A549 (cell line): ENCODE results near the gene MARVELD2. TPM values are rescaled to one million over a fixed set of nuclear protein-coding genes. Genes with fewer than 3 reads are reported as not detected.
A peak's percentile ranks its signal among the peaks of the same experiment; 100 is the strongest.

Source experiments
- ATAC-seq, 2 experiments: fragments of 200-7000 bp in 1 of 2; fragments of >200 bp in 1 of 2; cut with Nextera tagmentation in 1 of 2; cut with Tn5 transposase in 1 of 2; 3 replicates each; pipeline versions ENCODE4 v1.8.0 to v1.9.1; 2018 to 2020; ENCODE audit warnings: mild to moderate bottlenecking in 1 of 2, moderate library complexity in 1 of 2
- CTCF ChIA-PET: fragments of 300-600 bp; sonication (Branson Sonifier 250); formaldehyde crosslinking; extraction: SDS; loops from one replicate; lab custom pipeline; 2021; ENCODE audit warnings: antibody characterized with exemption, inconsistent platforms; lab: Yijun Ruan, JAX
- POLR2A ChIA-PET: fragments of 350-600 bp; formaldehyde crosslinking; extraction: SDS; loops from one replicate; lab custom pipeline; 2021; ENCODE audit warnings: antibody characterized with exemption, inconsistent platforms; lab: Yijun Ruan, JAX
- DNase-seq, 2 experiments: peaks; one replicate each; pipeline versions ENCODE4 v3.0.0 to v3.0.0-alpha.2; 2011 to 2016; ENCODE audit warnings: low read depth in 1 of 2, low spot score in 1 of 2
- FAIRE-seq: peaks from 2 replicates; lab custom pipeline; 2011; peaks lifted over from hg19 to GRCh38; lab: Jason Lieb, UNC
- H3K27ac ChIP-seq, 2 experiments: fragments of >200 bp; sonication (Bioruptor Twin); formaldehyde crosslinking; 3 replicates each; pipeline ENCODE4 v1.5.1; 2016 to 2017
- H3K4me1 ChIP-seq: fragments of >200 bp; sonication (Bioruptor Twin); formaldehyde crosslinking; 3 replicates; pipeline ENCODE4 v1.6.1; 2016
- H3K4me2 ChIP-seq: fragments of >200 bp; sonication (Bioruptor Twin); formaldehyde crosslinking; 3 replicates; pipeline ENCODE4 v1.6.1; 2016
- H3K4me3 ChIP-seq: fragments of >200 bp; sonication (Bioruptor Twin); formaldehyde crosslinking; 3 replicates; pipeline ENCODE4 v1.5.1; 2016
- H3K9me3 ChIP-seq: fragments of >200 bp; sonication (Bioruptor Twin); formaldehyde crosslinking; 3 replicates; pipeline ENCODE4 v1.6.1; 2016
- BCL3 ChIP-seq: fragments of >200 bp; sonication (Bioruptor Twin); formaldehyde crosslinking; IDR thresholded peaks from 3 replicates; pipeline ENCODE4 v1.6.1; 2016
- BHLHE40 ChIP-seq: IDR thresholded peaks from 2 replicates; pipeline ENCODE4 v1.6.1; 2012; ENCODE audit warnings: low read depth, low read length, inconsistent platforms
- CHD2 ChIP-seq: fragments of 150-350 bp; IDR thresholded peaks from 2 replicates; pipeline ENCODE4 v1.6.1; 2014; ENCODE audit warnings: low read length; ENCODE audit not compliant: partially characterized antibody
- CHD4 ChIP-seq: fragments of 200-600 bp; sonication (generic); IDR thresholded peaks from 2 replicates; pipeline ENCODE4 v1.6.1; 2016; ENCODE audit warnings: antibody characterized with exemption, mild to moderate bottlenecking, borderline replicate concordance
- CTCF ChIP-seq: fragments of >200 bp; sonication (Bioruptor Twin); formaldehyde crosslinking; IDR thresholded peaks from 3 replicates; pipeline ENCODE4 v1.5.1; 2016
- E2F6 ChIP-seq: IDR thresholded peaks from 2 replicates; pipeline ENCODE4 v1.6.1; 2012; ENCODE audit warnings: low read depth, borderline replicate concordance
- EHF ChIP-seq: fragments of 250-450 bp; sonication (Bioruptor Pico); IDR thresholded peaks from 2 replicates; pipeline ENCODE4 v1.5.0; 2020; ENCODE audit warnings: mild to moderate bottlenecking
- HMGXB4 ChIP-seq: fragments of 250-450 bp; sonication (Bioruptor Pico); IDR thresholded peaks from 2 replicates; pipeline ENCODE4 v1.5.0; 2021; ENCODE audit warnings: mild to moderate bottlenecking, moderate library complexity, borderline replicate concordance
- HOXA7 ChIP-seq: fragments of 250-450 bp; sonication (Bioruptor Pico); IDR thresholded peaks from 2 replicates; pipeline ENCODE4 v1.5.0; 2020; ENCODE audit warnings: mild to moderate bottlenecking, moderate library complexity
- JUN ChIP-seq, 2 experiments: fragments of >200 bp; sonication (Bioruptor Twin); formaldehyde crosslinking; IDR thresholded peaks; 2 replicates in 1 of 2; 3 replicates in 1 of 2; pipeline ENCODE4 v1.6.1; 2016 to 2017
- KDM1A ChIP-seq: fragments of 200-600 bp; sonication (generic); IDR thresholded peaks from 2 replicates; pipeline ENCODE4 v1.6.1; 2016; ENCODE audit warnings: low read depth, mild to moderate bottlenecking
- KDM5A ChIP-seq: fragments of 200-600 bp; sonication (generic); IDR thresholded peaks from 2 replicates; pipeline ENCODE4 v1.6.1; 2016; ENCODE audit warnings: antibody characterized with exemption, mild to moderate bottlenecking
- MAFK ChIP-seq: fragments of 450-650 bp; IDR thresholded peaks from 2 replicates; pipeline ENCODE4 v1.6.1; 2014; ENCODE audit not compliant: partially characterized antibody
- MYC ChIP-seq: IDR thresholded peaks from 2 replicates; pipeline ENCODE4 v1.6.1; 2012; ENCODE audit warnings: mild to moderate bottlenecking, inconsistent platforms, low read length, improper control_type of control experiment, borderline replicate concordance
- PHF8 ChIP-seq: fragments of 200-600 bp; sonication (generic); IDR thresholded peaks from 2 replicates; pipeline ENCODE4 v1.6.1; 2016; ENCODE audit warnings: low read depth, mild to moderate bottlenecking, antibody characterized with exemption, moderate library complexity, borderline replicate concordance
- POLR2A ChIP-seq: IDR thresholded peaks from 2 replicates; pipeline ENCODE4 v1.6.1; 2012; ENCODE audit warnings: mild to moderate bottlenecking, low read length
- RAD21 ChIP-seq, 2 experiments: fragments of >200 bp in 1 of 2; sonication (Bioruptor Twin) in 1 of 2; formaldehyde crosslinking in 1 of 2; IDR thresholded peaks in 1 of 2; conservative IDR thresholded peaks in 1 of 2; 2 replicates in 1 of 2; 3 replicates in 1 of 2; pipeline ENCODE4 v1.6.1; 2012 to 2018; ENCODE audit warnings: inconsistent platforms in 1 of 2
- RCOR1 ChIP-seq: fragments of 150-350 bp; IDR thresholded peaks from 2 replicates; pipeline ENCODE4 v1.6.1; 2014; ENCODE audit warnings: antibody characterized with exemption, low read length, low read depth
- RNF2 ChIP-seq: fragments of 200-600 bp; sonication (generic); IDR thresholded peaks from 2 replicates; pipeline ENCODE4 v1.6.1; 2016; ENCODE audit warnings: low read depth, mild to moderate bottlenecking, antibody characterized with exemption, moderate library complexity, borderline replicate concordance
- SMC3 ChIP-seq: fragments of >200 bp; sonication (Bioruptor Twin); formaldehyde crosslinking; IDR thresholded peaks from 3 replicates; pipeline ENCODE4 v1.6.1; 2018; ENCODE audit warnings: inconsistent platforms
- SREBF2 ChIP-seq: fragments of 450-650 bp; IDR thresholded peaks from 2 replicates; pipeline ENCODE4 v1.6.1; 2014; ENCODE audit warnings: mild to moderate bottlenecking, moderate library complexity
- USF2 ChIP-seq: fragments of 450-650 bp; IDR thresholded peaks from 2 replicates; pipeline ENCODE4 v1.6.1; 2014; ENCODE audit warnings: antibody characterized with exemption
- ZNF302 ChIP-seq: fragments of 250-450 bp; sonication (Bioruptor Pico); IDR thresholded peaks from 2 replicates; pipeline ENCODE4 v1.9.0; 2021; ENCODE audit warnings: inconsistent platforms, mild to moderate bottlenecking, moderate library complexity
- WGBS: methylation state at CpG from one replicate; pipeline ENCODE4 v1.1.6; 2017; ENCODE audit errors: missing lambda C conversion rate; 5-methylcytosine and 5-hydroxymethylcytosine counted together
- polyA minus RNA-seq: library from RNA; depleted of rRNA, polyadenylated mRNA; stranded (reverse); fragments of >200 nt; gene quantifications from 2 replicates; pipeline ENCODE4 v1.2.3, GENCODE V29; 2011; rRNA and poly(A)+ RNA removed
- polyA plus RNA-seq, 4 experiments: library from polyadenylated mRNA; depleted of rRNA in 3 of 4; stranded (reverse); fragments of >200 nt; fragmentation: RNase III in 1 of 4; extraction: RNeasy Plus Mini Kit Qiagen cat#74134 plus additional on column Dnase treatment in 1 of 4; gene quantifications; 2 replicates in 3 of 4; 3 replicates in 1 of 4; pipeline ENCODE4 v1.2.3, GENCODE V29; 2011 to 2017
- TF ChIP-seq, protein P1 (sequence below): IDR thresholded peaks from 2 replicates; pipeline ENCODE4 v1.6.1; 2012
- TF ChIP-seq, protein P2 (sequence below): fragments of 200-600 bp; sonication (generic); IDR thresholded peaks from 2 replicates; pipeline ENCODE4 v1.6.1; 2016; ENCODE audit warnings: antibody characterized with exemption, mild to moderate bottlenecking, moderate library complexity

MARVELD2 gene, protein sequence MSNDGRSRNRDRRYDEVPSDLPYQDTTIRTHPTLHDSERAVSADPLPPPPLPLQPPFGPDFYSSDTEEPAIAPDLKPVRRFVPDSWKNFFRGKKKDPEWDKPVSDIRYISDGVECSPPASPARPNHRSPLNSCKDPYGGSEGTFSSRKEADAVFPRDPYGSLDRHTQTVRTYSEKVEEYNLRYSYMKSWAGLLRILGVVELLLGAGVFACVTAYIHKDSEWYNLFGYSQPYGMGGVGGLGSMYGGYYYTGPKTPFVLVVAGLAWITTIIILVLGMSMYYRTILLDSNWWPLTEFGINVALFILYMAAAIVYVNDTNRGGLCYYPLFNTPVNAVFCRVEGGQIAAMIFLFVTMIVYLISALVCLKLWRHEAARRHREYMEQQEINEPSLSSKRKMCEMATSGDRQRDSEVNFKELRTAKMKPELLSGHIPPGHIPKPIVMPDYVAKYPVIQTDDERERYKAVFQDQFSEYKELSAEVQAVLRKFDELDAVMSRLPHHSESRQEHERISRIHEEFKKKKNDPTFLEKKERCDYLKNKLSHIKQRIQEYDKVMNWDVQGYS
- polyA plus RNA-seq (2011; rRNA removed) (9.3 and 10.2 TPM in 2 replicates), polyA plus RNA-seq (2017; fragmentation: RNase III; extraction: RNeasy Plus Mini Kit Qiagen cat#74134 plus additional on column Dnase treatment) (2.3 to 2.9 TPM (median 2.3 TPM) in 3 replicates), polyA minus RNA-seq (14.0 and 17.8 TPM in 2 replicates)
- 1.6 and 1.9 TPM in 2 replicates for polyA plus RNA-seq (2012; cell fraction: cytosol; rRNA removed)
- polyA plus RNA-seq (2012; cell fraction: nucleus; rRNA removed), result 0.94 and 1.1 TPM in 2 replicates

- ChIA-PET POLR2A (interaction anchor here (0.6 kb wide), 1 partner anchor 80 kb away, joined by 3 read pairs; no protein-coding TSS in a partner anchor), CTCF (interaction anchor here (0.7 to 1.3 kb wide), 4 partner anchors 16 to 82 kb away, joined by 3 to 4 read pairs (median 3); no protein-coding TSS in a partner anchor)
- Histone ChIP-seq H3K4me3 (peak within 1 kb of the TSS; percentile 76), H3K4me2 (peak within 1 kb of the TSS; percentile 87), H3K27ac (peak within 1 kb of the TSS; percentile 77 to 89), H3K9me3 (no peaks in the 10 kb centered on the region), H3K4me1 (peaks cover 7% of the 10 kb centered on the region; the same call in 1 of the 3 replicates)
- peak; percentile 77 to 85 for DNase-seq
- TF ChIP-seq POLR2A (peak; percentile 15; the same call in 1 of the 2 replicates), BHLHE40 (no peak), HMGXB4 (CRISPR knock-in tag) (no peak; the same call in 1 of the 2 replicates), E2F6 (no peak), SREBF2 (no peak), RCOR1 (no peak), RAD21 (conservative IDR thresholded peaks at IDR 0.05 in 1 of 2, IDR thresholded peaks at IDR 0.05 in 1 of 2) (peak; percentile 56 to 85), PHF8 (peak; percentile 61), USF2 (peak; percentile 60), RNF2 (no peak), CHD2 (no peak), MAFK (no peak), KDM5A (no peak), EHF (CRISPR knock-in tag) (no peak), HOXA7 (CRISPR knock-in tag) (no peak), CHD4 (no peak), ZNF302 (CRISPR knock-in tag) (no peak), KDM1A (no peak), SMC3 (peak; percentile 82), MYC (0 out of 2 replicates have a peak, but pooled peaks have one; percentile 17), CTCF (peak; percentile 49), JUN (IDR thresholded peaks at IDR 0.05) (peak in 1 of 2 experiments; percentile 69; a peak in 2 of 5 replicates), BCL3 (0 out of 3 replicates have a peak, but pooled peaks have one; percentile 24)
- TF ChIP-seq, protein P1, sequence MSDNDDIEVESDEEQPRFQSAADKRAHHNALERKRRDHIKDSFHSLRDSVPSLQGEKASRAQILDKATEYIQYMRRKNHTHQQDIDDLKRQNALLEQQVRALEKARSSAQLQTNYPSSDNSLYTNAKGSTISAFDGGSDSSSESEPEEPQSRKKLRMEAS, result peak; percentile 72
- TF ChIP-seq, protein P2, sequence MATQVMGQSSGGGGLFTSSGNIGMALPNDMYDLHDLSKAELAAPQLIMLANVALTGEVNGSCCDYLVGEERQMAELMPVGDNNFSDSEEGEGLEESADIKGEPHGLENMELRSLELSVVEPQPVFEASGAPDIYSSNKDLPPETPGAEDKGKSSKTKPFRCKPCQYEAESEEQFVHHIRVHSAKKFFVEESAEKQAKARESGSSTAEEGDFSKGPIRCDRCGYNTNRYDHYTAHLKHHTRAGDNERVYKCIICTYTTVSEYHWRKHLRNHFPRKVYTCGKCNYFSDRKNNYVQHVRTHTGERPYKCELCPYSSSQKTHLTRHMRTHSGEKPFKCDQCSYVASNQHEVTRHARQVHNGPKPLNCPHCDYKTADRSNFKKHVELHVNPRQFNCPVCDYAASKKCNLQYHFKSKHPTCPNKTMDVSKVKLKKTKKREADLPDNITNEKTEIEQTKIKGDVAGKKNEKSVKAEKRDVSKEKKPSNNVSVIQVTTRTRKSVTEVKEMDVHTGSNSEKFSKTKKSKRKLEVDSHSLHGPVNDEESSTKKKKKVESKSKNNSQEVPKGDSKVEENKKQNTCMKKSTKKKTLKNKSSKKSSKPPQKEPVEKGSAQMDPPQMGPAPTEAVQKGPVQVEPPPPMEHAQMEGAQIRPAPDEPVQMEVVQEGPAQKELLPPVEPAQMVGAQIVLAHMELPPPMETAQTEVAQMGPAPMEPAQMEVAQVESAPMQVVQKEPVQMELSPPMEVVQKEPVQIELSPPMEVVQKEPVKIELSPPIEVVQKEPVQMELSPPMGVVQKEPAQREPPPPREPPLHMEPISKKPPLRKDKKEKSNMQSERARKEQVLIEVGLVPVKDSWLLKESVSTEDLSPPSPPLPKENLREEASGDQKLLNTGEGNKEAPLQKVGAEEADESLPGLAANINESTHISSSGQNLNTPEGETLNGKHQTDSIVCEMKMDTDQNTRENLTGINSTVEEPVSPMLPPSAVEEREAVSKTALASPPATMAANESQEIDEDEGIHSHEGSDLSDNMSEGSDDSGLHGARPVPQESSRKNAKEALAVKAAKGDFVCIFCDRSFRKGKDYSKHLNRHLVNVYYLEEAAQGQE, result no peak
- peak; percentile 99 for ATAC-seq
- WGBS, result 2% methylated on average over 34 of the region's 78 CpGs
- FAIRE-seq, result no peak
These were observed at the start of gene MARVELD2 for GRCh38 chr5:69414885-69415583. Gene MARVELD2 (plus strand): TSS chr5:69415116. CDS start chr5:69419386, 4,270 bp downstream.
